SK-N-MC (cell line): ENCODE data around the gene APOL6.
A peak's percentile ranks its signal among the peaks of the same experiment; 100 is the strongest.

Source experiments
- DNase-seq: peaks from one replicate; pipeline ENCODE4 v3.0.0-alpha.2; 2011; ENCODE audit warnings: low read depth, low spot score
- H3K27ac ChIP-seq: fragments of 200-600 bp; sonication (generic); 2 replicates; pipeline ENCODE4 v1.5.1; 2016; ENCODE audit warnings: mixed run types
- H3K36me3 ChIP-seq: fragments of 200-600 bp; sonication (generic); 2 replicates; pipeline ENCODE4 v1.6.1; 2017; ENCODE audit warnings: antibody characterized with exemption, low read length, mixed read lengths; ENCODE audit not compliant: insufficient read depth
- H3K4me3 ChIP-seq: fragments of 200-600 bp; sonication (generic); 2 replicates; pipeline ENCODE4 v1.5.1; 2016
- H3K9ac ChIP-seq: fragments of 200-600 bp; sonication (generic); 2 replicates; pipeline ENCODE4 v1.8.0; 2017; ENCODE audit warnings: mixed run types, mixed read lengths; ENCODE audit not compliant: insufficient read length
- H3K9me3 ChIP-seq: fragments of 200-600 bp; sonication (generic); 2 replicates; pipeline ENCODE4 v1.6.1; 2017; ENCODE audit warnings: low read depth, mild to moderate bottlenecking, antibody characterized with exemption, low read length, moderate library complexity, mixed read lengths
- EZH2 ChIP-seq: fragments of 200-600 bp; sonication (generic); IDR thresholded peaks from one replicate; pipeline ENCODE4 v1.6.1; 2017; ENCODE audit warnings: antibody characterized with exemption
- FOXP2 ChIP-seq: optimal IDR thresholded peaks from 2 replicates; pipeline ENCODE3; 2011; ENCODE audit warnings: mild to moderate bottlenecking, moderate library complexity; ENCODE audit not compliant: insufficient read depth; ENCODE audit errors: extremely low read length, control extremely low read depth
- POLR2AphosphoS5 ChIP-seq: IDR thresholded peaks from 2 replicates; pipeline ENCODE4 v1.6.1; 2012; ENCODE audit warnings: mild to moderate bottlenecking, low read depth, low read length, borderline replicate concordance

The APOL6 gene

DNA sequence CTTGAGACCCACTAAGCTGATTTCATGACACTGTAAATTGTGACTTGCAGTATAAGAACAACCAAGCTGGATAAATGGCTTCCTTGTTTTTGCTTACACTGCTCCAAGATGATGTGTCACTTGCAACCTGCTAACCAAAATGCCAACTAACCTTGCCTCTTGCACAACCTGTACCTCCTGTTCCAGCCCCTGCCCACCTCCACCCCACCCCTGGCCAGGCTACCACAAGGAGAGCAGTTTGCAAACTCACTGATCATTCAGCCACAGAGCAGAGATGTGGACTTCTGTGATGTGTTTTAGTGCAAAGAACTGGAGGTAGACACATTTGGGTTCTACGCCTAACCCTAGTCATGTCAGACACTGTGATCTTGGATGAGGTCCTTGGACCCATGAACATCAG, 4.3 kb upstream of the APOL6 start:
- DNase-seq: no peak
- no peaks in the 10 kb centered on the region for H3K36me3 ChIP-seq
- H3K4me3 ChIP-seq: no peak overlapping the region
- no peaks in the 10 kb centered on the region for H3K9me3 ChIP-seq
- no peak for TF ChIP-seq FOXP2
- no peak for TF ChIP-seq POLR2AphosphoS5
- TF ChIP-seq EZH2: no peak
- H3K9ac ChIP-seq: no peak overlapping the region
- no peak overlapping the region for H3K27ac ChIP-seq

GRCh38 chr22:35645646-35646045, 2.6 kb upstream of the APOL6 start:
- no peak overlapping the region for H3K27ac ChIP-seq
- H3K9ac ChIP-seq: no peak overlapping the region
- no peaks in the 10 kb centered on the region for H3K9me3 ChIP-seq
- H3K4me3 ChIP-seq: no peak overlapping the region
- no peaks in the 10 kb centered on the region for H3K36me3 ChIP-seq
- no peak for TF ChIP-seq EZH2
- TF ChIP-seq FOXP2: no peak
- no peak for DNase-seq

DNA sequence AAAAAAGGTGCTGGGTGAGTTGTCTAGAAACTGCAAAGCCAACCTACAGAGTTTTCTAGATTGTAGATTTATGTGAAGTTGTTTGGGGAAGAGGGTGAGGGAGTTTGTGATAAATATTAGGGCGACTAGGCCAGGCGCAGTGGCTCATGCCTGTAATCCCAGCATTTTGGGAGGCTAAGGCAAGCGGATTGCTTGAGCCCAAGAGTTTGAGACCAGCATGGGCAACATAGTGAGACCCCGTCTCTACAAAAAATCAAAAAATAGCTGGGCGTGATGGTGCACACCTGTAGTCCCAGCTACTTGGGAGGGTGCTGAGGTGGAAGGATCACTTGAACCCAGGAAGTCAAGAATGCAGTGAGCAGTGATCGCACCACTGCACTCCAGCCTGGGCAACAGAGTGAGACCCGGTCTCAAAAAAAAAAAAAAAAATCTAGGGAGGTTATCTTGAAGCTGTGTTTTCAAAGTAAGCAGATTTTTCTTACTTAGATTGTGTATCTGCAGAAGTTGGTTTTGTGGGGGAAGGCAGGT, 844 bp downstream of the APOL6 start:
- H3K4me3 ChIP-seq: no peak overlapping the region

DNA sequence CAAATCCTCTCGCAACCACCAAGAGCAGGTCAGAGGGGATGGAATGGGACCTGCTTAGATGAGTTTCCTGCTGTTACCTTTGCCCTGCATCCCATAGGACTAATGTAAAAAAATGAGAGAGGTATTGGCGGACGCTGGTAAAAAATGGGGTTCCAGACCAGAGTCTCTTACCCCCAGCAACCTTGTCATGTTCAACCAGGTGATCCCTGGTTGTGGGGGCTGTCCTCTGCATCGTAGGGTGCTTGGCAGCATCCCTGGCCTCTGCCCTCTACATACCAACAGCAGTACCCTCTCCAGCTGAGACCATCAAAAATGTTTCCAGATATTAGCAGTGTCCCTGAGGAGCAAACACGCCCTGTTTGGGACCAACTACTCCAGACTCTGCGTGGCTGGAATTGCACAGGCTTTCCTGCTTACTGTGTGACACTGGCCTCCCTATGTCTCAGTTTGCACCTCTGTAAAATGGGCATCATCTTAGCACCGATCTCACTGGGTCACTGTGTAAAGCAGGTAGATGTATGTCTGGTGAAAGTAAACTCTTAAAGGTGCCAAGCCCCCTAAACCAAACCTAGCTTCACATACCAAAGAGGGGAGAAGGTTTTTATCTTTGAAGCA, 1.5 kb downstream of the APOL6 start:
- DNase-seq: no peak
- TF ChIP-seq EZH2 (no peak), FOXP2 (no peak), POLR2AphosphoS5 (no peak)
- Histone ChIP-seq H3K9ac (no peak overlapping the region), H3K4me3 (no peak overlapping the region), H3K36me3 (no peaks in the 10 kb centered on the region), H3K9me3 (no peaks in the 10 kb centered on the region), H3K27ac (no peak overlapping the region)

More for the DNA sequence above, 844 bp downstream of the APOL6 start:
- no peaks in the 10 kb centered on the region for H3K9me3 ChIP-seq
- DNase-seq: no peak
- H3K36me3 ChIP-seq: no peaks in the 10 kb centered on the region
- H3K9ac ChIP-seq: peak overlapping the region; percentile 65
- H3K27ac ChIP-seq: no peak overlapping the region
- no peak for TF ChIP-seq POLR2AphosphoS5

- no peak for DNase-seq
- H3K4me3 ChIP-seq: no peak overlapping the region
- no peak overlapping the region for H3K9ac ChIP-seq
- H3K27ac ChIP-seq: no peak overlapping the region
- TF ChIP-seq POLR2AphosphoS5 (no peak), FOXP2 (no peak), EZH2 (no peak)
- no peaks in the 10 kb centered on the region for H3K36me3 ChIP-seq
- H3K9me3 ChIP-seq: no peaks in the 10 kb centered on the region
These were observed 2.8 kb downstream of the APOL6 start for GRCh38 chr22:35651085-35651484.

GRCh38 chr22:35653824-35654223, 5.6 kb downstream of the APOL6 start:
- TF ChIP-seq FOXP2 (no peak), EZH2 (no peak), POLR2AphosphoS5 (no peak)
- Histone ChIP-seq H3K36me3 (peaks cover 3% of the 10 kb centered on the region; the same call in 1 of the 2 replicates), H3K9ac (no peak overlapping the region), H3K9me3 (peaks cover 3% of the 10 kb centered on the region; the same call in 1 of the 2 replicates), H3K27ac (no peak overlapping the region), H3K4me3 (no peak overlapping the region)
- no peak for DNase-seq

GRCh38 chr22:35656284-35656752, 8.1 kb downstream of the APOL6 start:
- TF ChIP-seq POLR2AphosphoS5: 0 out of 2 replicates have a peak, but pooled peaks have one; percentile 57
- no peak for TF ChIP-seq FOXP2
- TF ChIP-seq EZH2: no peak
- H3K36me3 ChIP-seq: peaks cover 6% of the 10 kb centered on the region; the same call in 1 of the 2 replicates
- peak overlapping the region; percentile 54; the same call in 1 of the 2 replicates for H3K27ac ChIP-seq
- peaks cover 3% of the 10 kb centered on the region; the same call in 1 of the 2 replicates for H3K9me3 ChIP-seq
- H3K9ac ChIP-seq: no peak overlapping the region
- peak overlapping the region; percentile 2; the same call in 1 of the 2 replicates for H3K4me3 ChIP-seq
- DNase-seq: peak; percentile 92

DNA sequence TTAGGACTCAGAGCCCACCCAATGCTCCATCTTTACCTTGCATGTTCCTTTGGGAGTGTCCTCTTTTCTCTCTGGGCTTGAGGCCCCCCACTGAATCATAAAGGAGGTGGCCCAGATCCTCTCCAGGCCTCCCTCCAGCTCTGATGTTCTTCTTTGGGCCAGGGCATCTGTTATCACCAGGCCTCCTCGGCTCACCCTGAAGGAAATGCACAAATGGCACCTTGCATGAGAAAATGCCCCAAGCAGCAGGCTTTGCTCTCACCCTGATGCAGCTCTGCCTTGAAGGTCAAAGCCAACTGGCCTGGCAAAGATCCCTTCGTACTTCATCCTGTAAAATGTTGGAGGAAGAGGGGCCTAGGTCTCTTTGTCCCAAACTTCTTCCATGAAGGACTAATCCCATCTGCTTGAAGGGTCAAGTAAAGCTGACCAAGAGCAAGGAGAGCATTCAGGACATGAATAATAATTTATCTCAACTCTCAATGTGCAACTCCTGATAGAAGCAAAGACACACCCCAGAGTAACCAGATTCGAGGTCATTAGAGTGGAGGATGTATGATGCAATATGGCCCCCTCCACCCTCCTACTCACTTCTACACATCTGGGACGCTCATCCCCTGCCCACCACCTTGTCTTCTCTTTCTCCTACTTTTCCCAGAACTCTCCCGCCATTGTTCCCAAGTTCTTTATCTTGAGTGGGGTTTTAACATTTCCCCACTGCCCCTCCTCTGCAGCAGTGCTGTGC, 9.5 kb downstream of the APOL6 start:
- Histone ChIP-seq H3K9ac (no peak overlapping the region), H3K36me3 (peaks cover 6% of the 10 kb centered on the region; the same call in 1 of the 2 replicates), H3K27ac (no peak overlapping the region), H3K9me3 (peaks cover 3% of the 10 kb centered on the region; the same call in 1 of the 2 replicates), H3K4me3 (no peak overlapping the region; the same call in 1 of the 2 replicates)
- no peak for TF ChIP-seq FOXP2
- TF ChIP-seq EZH2: no peak
- TF ChIP-seq POLR2AphosphoS5: no peak
- no peak for DNase-seq

GRCh38 chr22:35660291-35661127, 12.3 kb downstream of the APOL6 start:
- peak; percentile 90 for DNase-seq
- Histone ChIP-seq H3K27ac (peak overlapping the region; percentile 93), H3K36me3 (peaks cover 6% of the 10 kb centered on the region; the same call in 1 of the 2 replicates), H3K9ac (no peak overlapping the region), H3K4me3 (peak overlapping the region; percentile 34), H3K9me3 (peaks cover 18% of the 10 kb centered on the region; the same call in 1 of the 2 replicates)
- no peak for TF ChIP-seq EZH2
- no peak for TF ChIP-seq POLR2AphosphoS5
- TF ChIP-seq FOXP2: peak; percentile 54
